ENCODE data around the gene COBL.

GRCh38 chr7:51227861-51228260, 88.7 kb downstream of the COBL start:
- TF ChIP-seq CTCF (IDR thresholded peaks at IDR 0.05; ENCODE audit: extremely low read depth in 1 of 2, insufficient read depth in 1 of 2, low read depth in 1 of 2, low read length in 2 of 2) (no peak), FOS (IDR thresholded peaks at IDR 0.05; ENCODE audit: borderline replicate concordance, insufficient read depth, low read length) (no peak), EZH2 (IDR thresholded peaks at IDR 0.05; ENCODE audit: borderline replicate concordance, low read depth, low read length, severe bottlenecking) (no peak)
